Osteoblast (primary cell): ENCODE measurements around the gene TMEM164. TPM values are rescaled to one million over a fixed set of nuclear protein-coding genes. Genes with fewer than 3 reads are reported as not detected.

Source experiments
- DNase-seq: peaks from one replicate; pipeline ENCODE4 v3.0.0; 2011; ENCODE audit warnings: low spot score, mixed read lengths; ENCODE audit not compliant: insufficient read length; ENCODE audit errors: missing footprints
- H2AFZ ChIP-seq: 2 replicates; pipeline ENCODE4 v1.6.0; 2011; ENCODE audit warnings: mild to moderate bottlenecking, low read length
- H3K27ac ChIP-seq: 2 replicates; pipeline ENCODE4 v1.5.1; 2011; ENCODE audit warnings: mild to moderate bottlenecking, low read depth, low read length, moderate library complexity
- H3K27me3 ChIP-seq: 2 replicates; pipeline ENCODE4 v1.6.0; 2012; ENCODE audit warnings: mild to moderate bottlenecking, control low read depth, inconsistent platforms, low read length, moderate library complexity; ENCODE audit not compliant: insufficient read depth
- H3K36me3 ChIP-seq: 2 replicates; pipeline ENCODE4 v1.5.1; 2011; ENCODE audit warnings: mild to moderate bottlenecking, low read length, control low read depth, moderate library complexity; ENCODE audit not compliant: insufficient read depth
- H3K4me1 ChIP-seq: 2 replicates; pipeline ENCODE4 v1.5.1; 2011; ENCODE audit warnings: mild to moderate bottlenecking, low read length, control low read depth, moderate library complexity; ENCODE audit not compliant: insufficient read depth
- H3K4me2 ChIP-seq: 2 replicates; pipeline ENCODE4 v1.6.0; 2011; ENCODE audit warnings: mild to moderate bottlenecking, low read length; ENCODE audit not compliant: insufficient read depth
- H3K4me3 ChIP-seq: fragments of 200-600 bp; sonication (generic); 3 replicates; pipeline ENCODE4 v1.5.1; 2012; ENCODE audit warnings: mild to moderate bottlenecking, low read length, inconsistent platforms; ENCODE audit not compliant: insufficient read depth
- H3K79me2 ChIP-seq: 2 replicates; pipeline ENCODE4 v1.6.0; 2012; ENCODE audit warnings: mild to moderate bottlenecking, low read length, control low read depth, inconsistent platforms; ENCODE audit not compliant: insufficient read depth
- H3K9me3 ChIP-seq: 2 replicates; pipeline ENCODE4 v1.5.1; 2011; ENCODE audit warnings: low read depth, low read length, control low read depth
- H4K20me1 ChIP-seq: 2 replicates; pipeline ENCODE4 v1.6.0; 2012; ENCODE audit warnings: mild to moderate bottlenecking, low read length, control low read depth; ENCODE audit not compliant: insufficient read depth
- total RNA-seq: library from RNA; depleted of rRNA; stranded (reverse); fragments of >200 nt; gene quantifications from 2 replicates; pipeline ENCODE4 v1.2.3, GENCODE V29; 2012
- TF ChIP-seq, protein P1 (sequence below): IDR thresholded peaks from 2 replicates; pipeline ENCODE4 v1.5.1; 2011; ENCODE audit warnings: mild to moderate bottlenecking, low read depth, low read length, moderate library complexity; ENCODE audit errors: extremely low read depth

Gene TMEM164
- total RNA-seq, 1 donor, result 7.6 TPM

DNA sequence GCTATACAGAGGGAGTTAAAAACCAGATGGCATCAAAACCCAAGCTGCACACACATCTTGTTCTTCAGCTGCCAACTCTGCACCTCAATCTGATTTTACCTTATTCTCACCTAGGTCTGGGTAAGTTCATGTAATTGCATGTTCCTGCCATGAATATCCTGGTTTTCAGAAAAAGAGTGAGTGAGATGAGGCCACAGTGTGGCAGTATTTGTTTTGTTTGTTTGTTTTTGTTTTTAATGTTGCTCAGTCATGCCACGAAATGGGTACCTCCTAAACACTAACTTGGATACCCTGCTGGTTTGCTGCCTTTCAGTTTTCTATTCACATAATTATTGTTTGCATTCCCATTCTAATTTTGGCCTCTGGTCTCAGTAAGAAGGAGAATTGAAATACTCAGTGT, 22.5 kb downstream of the TMEM164 start:
- no peaks in the 10 kb centered on the region for H3K9me3 ChIP-seq
- H3K36me3 ChIP-seq, result no peaks in the 10 kb centered on the region
- no peak overlapping the region for H2AFZ ChIP-seq
- H3K4me3 ChIP-seq, result no peak overlapping the region
- H3K27ac ChIP-seq, result no peak overlapping the region
- H3K4me2 ChIP-seq, result no peak overlapping the region
- DNase-seq, result no peak
- peaks cover under 1% of the 10 kb centered on the region for H3K27me3 ChIP-seq
- peaks cover 15% of the 10 kb centered on the region for H3K4me1 ChIP-seq
- TF ChIP-seq, protein P1, sequence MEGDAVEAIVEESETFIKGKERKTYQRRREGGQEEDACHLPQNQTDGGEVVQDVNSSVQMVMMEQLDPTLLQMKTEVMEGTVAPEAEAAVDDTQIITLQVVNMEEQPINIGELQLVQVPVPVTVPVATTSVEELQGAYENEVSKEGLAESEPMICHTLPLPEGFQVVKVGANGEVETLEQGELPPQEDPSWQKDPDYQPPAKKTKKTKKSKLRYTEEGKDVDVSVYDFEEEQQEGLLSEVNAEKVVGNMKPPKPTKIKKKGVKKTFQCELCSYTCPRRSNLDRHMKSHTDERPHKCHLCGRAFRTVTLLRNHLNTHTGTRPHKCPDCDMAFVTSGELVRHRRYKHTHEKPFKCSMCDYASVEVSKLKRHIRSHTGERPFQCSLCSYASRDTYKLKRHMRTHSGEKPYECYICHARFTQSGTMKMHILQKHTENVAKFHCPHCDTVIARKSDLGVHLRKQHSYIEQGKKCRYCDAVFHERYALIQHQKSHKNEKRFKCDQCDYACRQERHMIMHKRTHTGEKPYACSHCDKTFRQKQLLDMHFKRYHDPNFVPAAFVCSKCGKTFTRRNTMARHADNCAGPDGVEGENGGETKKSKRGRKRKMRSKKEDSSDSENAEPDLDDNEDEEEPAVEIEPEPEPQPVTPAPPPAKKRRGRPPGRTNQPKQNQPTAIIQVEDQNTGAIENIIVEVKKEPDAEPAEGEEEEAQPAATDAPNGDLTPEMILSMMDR, result no peak
- H4K20me1 ChIP-seq, result no peaks in the 10 kb centered on the region
- no peaks in the 10 kb centered on the region for H3K79me2 ChIP-seq

- Histone ChIP-seq H3K4me2 (peak overlapping the region; percentile 33), H3K4me1 (peaks cover 12% of the 10 kb centered on the region), H3K79me2 (no peaks in the 10 kb centered on the region), H4K20me1 (no peaks in the 10 kb centered on the region), H3K27ac (peak overlapping the region; percentile 9), H3K27me3 (no peaks in the 10 kb centered on the region), H3K36me3 (no peaks in the 10 kb centered on the region), H2AFZ (peak overlapping the region; percentile 47), H3K4me3 (no peak overlapping the region), H3K9me3 (no peaks in the 10 kb centered on the region)
- DNase-seq, result no peak
- TF ChIP-seq, protein P1, result no peak
Measured at GRCh38 chrX:110026099-110026844, 23.4 kb downstream of the TMEM164 start.

GRCh38 chrX:110032534-110033147, 29.7 kb downstream of the TMEM164 start:
- H3K9me3 ChIP-seq, result no peaks in the 10 kb centered on the region
- no peak overlapping the region for H3K27ac ChIP-seq
- peak; percentile 77 for DNase-seq
- H3K4me1 ChIP-seq, result no peaks in the 10 kb centered on the region
- no peaks in the 10 kb centered on the region for H3K36me3 ChIP-seq
- H2AFZ ChIP-seq, result no peak overlapping the region
- H3K4me3 ChIP-seq, result no peak overlapping the region
- TF ChIP-seq, protein P1, result no peak
- H3K27me3 ChIP-seq, result no peaks in the 10 kb centered on the region
- H3K79me2 ChIP-seq, result no peaks in the 10 kb centered on the region
- H4K20me1 ChIP-seq, result no peaks in the 10 kb centered on the region
- H3K4me2 ChIP-seq, result no peak overlapping the region

- TF ChIP-seq, protein P1, result no peak
- no peaks in the 10 kb centered on the region for H3K4me1 ChIP-seq
Measured at GRCh38 chrX:110034036-110034435, 31.1 kb downstream of the TMEM164 start.

More at GRCh38 chrX:110034036-110034435, 31.1 kb downstream of the TMEM164 start:
- no peak overlapping the region for H2AFZ ChIP-seq
- no peaks in the 10 kb centered on the region for H4K20me1 ChIP-seq
- no peak overlapping the region for H3K4me2 ChIP-seq
- no peaks in the 10 kb centered on the region for H3K27me3 ChIP-seq
- no peaks in the 10 kb centered on the region for H3K79me2 ChIP-seq
- no peak overlapping the region for H3K27ac ChIP-seq
- DNase-seq, result no peak
- no peaks in the 10 kb centered on the region for H3K36me3 ChIP-seq
- no peak overlapping the region for H3K4me3 ChIP-seq
- H3K9me3 ChIP-seq, result no peaks in the 10 kb centered on the region
